ENCODE data around the gene HIVEP2. TPM values are rescaled to one million over a fixed set of nuclear protein-coding genes. Genes with fewer than 3 reads are reported as not detected.

HIVEP2 gene
- total RNA-seq, 1 experiment from 2014 or later, result 3.2 TPM

GRCh38 chr6:142803032-142803431 is 141.9 kb downstream of the HIVEP2 start:
- CTCF ChIA-PET, result no interaction called here
- Histone ChIP-seq H3K4me1 (ENCODE audit: insufficient read depth, low read length, poor library complexity, severe bottlenecking) (no peaks in the 10 kb centered on the region), H3K9me3 (ENCODE audit: low read depth, low read length, poor library complexity, severe bottlenecking) (no peaks in the 10 kb centered on the region), H3K27me3 (replicated peaks; ENCODE audit: insufficient read depth, low read depth, low read length, poor library complexity) (no peaks in the 10 kb centered on the region), H3K27ac (ENCODE audit: low read depth, low read length, poor library complexity, severe bottlenecking) (no peak overlapping the region), H3K36me3 (ENCODE audit: insufficient read depth, low read length, poor library complexity, severe bottlenecking) (no peaks in the 10 kb centered on the region), H3K4me3 (ENCODE audit: low read depth, low read length, poor library complexity, severe bottlenecking) (no peak overlapping the region)
- no peak for DNase-seq (ENCODE audit: low spot score)
- BruUV-seq (replicated peaks), result no TSS peak
- POLR2A ChIA-PET (ENCODE audit: low non-redundant PET), result no interaction called here
- intact Hi-C loops (cut with micrococcal nuclease; ENCODE audit: unreplicated experiment), result no loop called here
- TF ChIP-seq, protein P1, sequence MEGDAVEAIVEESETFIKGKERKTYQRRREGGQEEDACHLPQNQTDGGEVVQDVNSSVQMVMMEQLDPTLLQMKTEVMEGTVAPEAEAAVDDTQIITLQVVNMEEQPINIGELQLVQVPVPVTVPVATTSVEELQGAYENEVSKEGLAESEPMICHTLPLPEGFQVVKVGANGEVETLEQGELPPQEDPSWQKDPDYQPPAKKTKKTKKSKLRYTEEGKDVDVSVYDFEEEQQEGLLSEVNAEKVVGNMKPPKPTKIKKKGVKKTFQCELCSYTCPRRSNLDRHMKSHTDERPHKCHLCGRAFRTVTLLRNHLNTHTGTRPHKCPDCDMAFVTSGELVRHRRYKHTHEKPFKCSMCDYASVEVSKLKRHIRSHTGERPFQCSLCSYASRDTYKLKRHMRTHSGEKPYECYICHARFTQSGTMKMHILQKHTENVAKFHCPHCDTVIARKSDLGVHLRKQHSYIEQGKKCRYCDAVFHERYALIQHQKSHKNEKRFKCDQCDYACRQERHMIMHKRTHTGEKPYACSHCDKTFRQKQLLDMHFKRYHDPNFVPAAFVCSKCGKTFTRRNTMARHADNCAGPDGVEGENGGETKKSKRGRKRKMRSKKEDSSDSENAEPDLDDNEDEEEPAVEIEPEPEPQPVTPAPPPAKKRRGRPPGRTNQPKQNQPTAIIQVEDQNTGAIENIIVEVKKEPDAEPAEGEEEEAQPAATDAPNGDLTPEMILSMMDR (conservative IDR thresholded peaks at IDR 0.05; ENCODE audit: low read depth, low read length), result no peak
- no peak for TF ChIP-seq EZH2 (IDR thresholded peaks at IDR 0.05; ENCODE audit: borderline replicate concordance, low read depth, low read length, poor library complexity, severe bottlenecking)

DNA sequence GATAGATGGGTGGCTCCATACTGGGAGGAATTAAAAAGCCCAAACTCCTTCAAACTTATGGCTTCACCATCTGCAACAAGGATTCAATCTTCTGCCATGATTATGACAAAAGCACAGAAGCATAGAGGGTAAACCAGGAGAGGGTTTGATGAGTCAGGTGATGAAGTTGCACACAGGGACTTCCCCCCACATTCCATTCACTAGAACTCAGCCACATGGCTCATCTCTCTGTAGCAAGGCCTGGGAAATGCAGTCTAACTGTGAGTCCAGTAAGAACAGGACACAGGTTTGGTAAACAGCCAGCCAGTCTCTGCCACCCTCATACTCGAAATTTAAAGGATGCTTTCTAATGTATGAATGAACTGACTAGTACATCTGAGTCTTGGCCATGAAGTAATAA is 142.9 kb downstream of the HIVEP2 start:
- H3K27ac ChIP-seq (ENCODE audit: low read depth, low read length, poor library complexity, severe bottlenecking), result no peak overlapping the region

GRCh38 chr6:142800240-142800639 is 144.7 kb downstream of the HIVEP2 start:
- no peak for DNase-seq (ENCODE audit: low spot score)
- CTCF ChIA-PET, result no interaction called here
- no peak overlapping the region for H3K27ac ChIP-seq (ENCODE audit: low read depth, low read length, poor library complexity, severe bottlenecking)

More for the DNA sequence above, 142.9 kb downstream of the HIVEP2 start:
- BruUV-seq (replicated peaks), result no TSS peak
- no peak for TF ChIP-seq EZH2 (IDR thresholded peaks at IDR 0.05; ENCODE audit: borderline replicate concordance, low read depth, low read length, poor library complexity, severe bottlenecking)
- TF ChIP-seq, protein P1 (conservative IDR thresholded peaks at IDR 0.05; ENCODE audit: low read depth, low read length), result no peak
- CTCF ChIA-PET, result no interaction called here
- Histone ChIP-seq H3K27me3 (replicated peaks; ENCODE audit: insufficient read depth, low read depth, low read length, poor library complexity) (no peaks in the 10 kb centered on the region), H3K9me3 (ENCODE audit: low read depth, low read length, poor library complexity, severe bottlenecking) (no peaks in the 10 kb centered on the region), H3K36me3 (ENCODE audit: insufficient read depth, low read length, poor library complexity, severe bottlenecking) (no peaks in the 10 kb centered on the region), H3K4me3 (ENCODE audit: low read depth, low read length, poor library complexity, severe bottlenecking) (no peak overlapping the region), H3K4me1 (ENCODE audit: insufficient read depth, low read length, poor library complexity, severe bottlenecking) (no peaks in the 10 kb centered on the region)
- POLR2A ChIA-PET (ENCODE audit: low non-redundant PET), result no interaction called here
- intact Hi-C loops (cut with micrococcal nuclease; ENCODE audit: unreplicated experiment), result no loop called here
- no peak for DNase-seq (ENCODE audit: low spot score)

More at GRCh38 chr6:142800240-142800639, 144.7 kb downstream of the HIVEP2 start:
- no peaks in the 10 kb centered on the region for H3K36me3 ChIP-seq (ENCODE audit: insufficient read depth, low read length, poor library complexity, severe bottlenecking)
- BruUV-seq (replicated peaks), result no TSS peak
- TF ChIP-seq, protein P1 (conservative IDR thresholded peaks at IDR 0.05; ENCODE audit: low read depth, low read length), result no peak
- no peak for TF ChIP-seq EZH2 (IDR thresholded peaks at IDR 0.05; ENCODE audit: borderline replicate concordance, low read depth, low read length, poor library complexity, severe bottlenecking)
- no peaks in the 10 kb centered on the region for H3K9me3 ChIP-seq (ENCODE audit: low read depth, low read length, poor library complexity, severe bottlenecking)
- no peak overlapping the region for H3K4me3 ChIP-seq (ENCODE audit: low read depth, low read length, poor library complexity, severe bottlenecking)
- POLR2A ChIA-PET (ENCODE audit: low non-redundant PET), result no interaction called here
- intact Hi-C loops (cut with micrococcal nuclease; ENCODE audit: unreplicated experiment), result no loop called here
- H3K27me3 ChIP-seq (replicated peaks; ENCODE audit: insufficient read depth, low read depth, low read length, poor library complexity), result no peaks in the 10 kb centered on the region
- no peaks in the 10 kb centered on the region for H3K4me1 ChIP-seq (ENCODE audit: insufficient read depth, low read length, poor library complexity, severe bottlenecking)

Measured in A673 (cell line).